IMR-90 (cell line): ENCODE measurements around the gene CA9. TPM values are rescaled to one million over a fixed set of nuclear protein-coding genes. Genes with fewer than 3 reads are reported as not detected.

Source experiments
- ATAC-seq: fragments of 200-7000 bp; cut with Tn5 transposase; 2 replicates; pipeline ENCODE4 v1.9.1; 2020; ENCODE audit warnings: low read depth, mild to moderate bottlenecking, moderate library complexity
- BruUV-seq: library from RNA; stranded (reverse); fragments of 400-500 nt; replicated peaks from 2 replicates; lab custom pipeline; 2021; lab: Mats Ljungman, UMichigan
- CTCF ChIA-PET: fragments of 300-600 bp; formaldehyde crosslinking; extraction: SDS; loops from one replicate; lab custom pipeline; 2021; ENCODE audit warnings: antibody characterized with exemption; lab: Yijun Ruan, JAX
- POLR2A ChIA-PET: fragments of 300-600 bp; sonication (Branson Sonifier 250); formaldehyde crosslinking; loops from one replicate; lab custom pipeline; 2022; ENCODE audit warnings: antibody characterized with exemption; ENCODE audit not compliant: unreplicated experiment; lab: Charles Lee
- DNase-seq: peaks from one replicate; pipeline ENCODE4 v3.0.0; 2013
- H2AFZ ChIP-seq: replicated peaks from 2 replicates; pipeline ENCODE3; 2013; ENCODE audit warnings: low read length, mild to moderate bottlenecking; ENCODE audit not compliant: poor library complexity
- H2AK5ac ChIP-seq: 2 replicates; pipeline ENCODE4 v1.6.1; 2013; ENCODE audit warnings: low read depth, low read length, inconsistent platforms
- H2AK9ac ChIP-seq: replicated peaks from 2 replicates; pipeline ENCODE3; 2013; ENCODE audit warnings: mild to moderate bottlenecking, low read depth, low read length, moderate library complexity; ENCODE audit not compliant: poor library complexity
- H2BK120ac ChIP-seq: 2 replicates; pipeline ENCODE4 v1.6.1; 2013; ENCODE audit warnings: low read depth, low read length, inconsistent platforms
- H2BK15ac ChIP-seq: 3 replicates; pipeline ENCODE4 v1.6.1; 2013; ENCODE audit warnings: low read depth, low read length, inconsistent platforms
- H2BK20ac ChIP-seq: 2 replicates; pipeline ENCODE4 v1.6.1; 2013; ENCODE audit warnings: low read depth, mild to moderate bottlenecking, inconsistent platforms, low read length, moderate library complexity
- H2BK5ac ChIP-seq: 2 replicates; pipeline ENCODE4 v1.6.1; 2013; ENCODE audit warnings: mild to moderate bottlenecking, low read depth, low read length, inconsistent platforms; ENCODE audit not compliant: poor library complexity, severe bottlenecking
- H3K14ac ChIP-seq: replicated peaks from 2 replicates; pipeline ENCODE4 v1.6.1; 2013; ENCODE audit warnings: low read depth, low read length, inconsistent platforms
- H3K18ac ChIP-seq: 2 replicates; pipeline ENCODE4 v1.6.1; 2013; ENCODE audit warnings: low read depth, low read length, control low read depth
- H3K23ac ChIP-seq: 2 replicates; pipeline ENCODE4 v1.6.1; 2013; ENCODE audit warnings: low read depth, low read length, inconsistent platforms
- H3K27ac ChIP-seq: 2 replicates; pipeline ENCODE4 v1.5.1; 2013; ENCODE audit warnings: mild to moderate bottlenecking, control low read depth, low read length; ENCODE audit not compliant: insufficient read depth
- H3K27me3 ChIP-seq: 2 replicates; pipeline ENCODE4 v1.6.1; 2013; ENCODE audit warnings: low read length; ENCODE audit not compliant: control insufficient read depth, insufficient read depth
- H3K36me3 ChIP-seq: 2 replicates; pipeline ENCODE4 v1.6.1; 2013; ENCODE audit warnings: low read length, mixed read lengths; ENCODE audit not compliant: control insufficient read depth, insufficient read depth
- H3K4ac ChIP-seq: 2 replicates; pipeline ENCODE4 v1.6.1; 2013; ENCODE audit warnings: low read depth, low read length, inconsistent platforms
- H3K4me1 ChIP-seq: 2 replicates; pipeline ENCODE4 v1.6.1; 2013; ENCODE audit warnings: low read length, mixed read lengths; ENCODE audit not compliant: control insufficient read depth, insufficient read depth
- H3K4me2 ChIP-seq: 2 replicates; pipeline ENCODE4 v1.6.1; 2013; ENCODE audit warnings: low read depth, mild to moderate bottlenecking, control low read depth, low read length, moderate library complexity
- H3K4me3 ChIP-seq: 2 replicates; pipeline ENCODE4 v1.5.1; 2013; ENCODE audit warnings: low read depth, mild to moderate bottlenecking, control low read depth, low read length, moderate library complexity; ENCODE audit not compliant: insufficient read depth
- H3K56ac ChIP-seq: 2 replicates; pipeline ENCODE4 v1.6.1; 2013; ENCODE audit warnings: low read length, inconsistent platforms; ENCODE audit not compliant: insufficient read depth; ENCODE audit errors: extremely low read depth
- H3K79me1 ChIP-seq, 2 experiments: 2 replicates each; pipeline ENCODE4 v1.6.1; 2013; ENCODE audit warnings: low read length in 2 of 2, inconsistent platforms in 1 of 2, low read depth in 1 of 2
- H3K9ac ChIP-seq: 2 replicates; pipeline ENCODE4 v1.6.1; 2013; ENCODE audit warnings: low read depth, low read length, control low read depth
- H3K9me1 ChIP-seq: 2 replicates; pipeline ENCODE4 v1.6.1; 2013; ENCODE audit warnings: low read length, inconsistent platforms; ENCODE audit not compliant: insufficient read depth
- H3K9me3 ChIP-seq: 2 replicates; pipeline ENCODE4 v1.6.1; 2013; ENCODE audit warnings: low read length; ENCODE audit not compliant: control insufficient read depth, insufficient read depth
- H4K20me1 ChIP-seq: 2 replicates; pipeline ENCODE4 v1.6.1; 2013; ENCODE audit warnings: low read length, inconsistent platforms; ENCODE audit not compliant: insufficient read depth
- H4K5ac ChIP-seq: 2 replicates; pipeline ENCODE4 v1.6.1; 2013; ENCODE audit warnings: mild to moderate bottlenecking, low read depth, low read length, control low read depth
- H4K8ac ChIP-seq, 2 experiments: 2 replicates each; pipeline ENCODE4 v1.6.1; 2013; ENCODE audit warnings: low read depth in 2 of 2, low read length in 2 of 2, control low read depth in 1 of 2, inconsistent platforms in 1 of 2
- H4K91ac ChIP-seq: 2 replicates; pipeline ENCODE4 v1.6.1; 2013; ENCODE audit warnings: low read depth, low read length, inconsistent platforms; ENCODE audit not compliant: insufficient read depth
- BHLHE40 ChIP-seq: fragments of 150-350 bp; IDR thresholded peaks from 2 replicates; pipeline ENCODE4 v1.6.1; 2016; ENCODE audit warnings: mild to moderate bottlenecking, low read depth, low read length
- CHD1 ChIP-seq: IDR thresholded peaks from 2 replicates; pipeline ENCODE4 v1.6.1; 2012; ENCODE audit warnings: low read depth, low read length, improper control_type of control experiment
- CTCF ChIP-seq: conservative IDR thresholded peaks from 2 replicates; pipeline ENCODE4 v1.5.1; 2012; ENCODE audit warnings: mild to moderate bottlenecking, low read depth, low read length, improper control_type of control experiment
- ELK1 ChIP-seq: fragments of 150-350 bp; IDR thresholded peaks from 2 replicates; pipeline ENCODE4 v1.6.1; 2016; ENCODE audit warnings: low read depth, mild to moderate bottlenecking, low read length, moderate library complexity, borderline replicate concordance
- FOS ChIP-seq: fragments of 150-350 bp; IDR thresholded peaks from 2 replicates; pipeline ENCODE4 v1.6.1; 2016; ENCODE audit warnings: low read depth, low read length
- MAZ ChIP-seq: IDR thresholded peaks from 2 replicates; pipeline ENCODE4 v1.6.1; 2012; ENCODE audit warnings: low read depth, mild to moderate bottlenecking, low read length, improper control_type of control experiment, moderate library complexity, borderline replicate concordance
- NFE2L2 ChIP-seq: fragments of 150-350 bp; IDR thresholded peaks from 2 replicates; pipeline ENCODE4 v1.6.1; 2016; ENCODE audit warnings: low read depth, mild to moderate bottlenecking, low read length
- POLR2A ChIP-seq: IDR thresholded peaks from 2 replicates; pipeline ENCODE4 v1.6.1; 2012; ENCODE audit warnings: mild to moderate bottlenecking, low read depth, low read length
- RAD21 ChIP-seq: IDR thresholded peaks from 2 replicates; pipeline ENCODE4 v1.6.1; 2012; ENCODE audit warnings: low read length, improper control_type of control experiment
- RCOR1 ChIP-seq: IDR thresholded peaks from 2 replicates; pipeline ENCODE4 v1.6.1; 2012; ENCODE audit warnings: mild to moderate bottlenecking, low read length, improper control_type of control experiment; ENCODE audit not compliant: insufficient replicate concordance
- RFX5 ChIP-seq: IDR thresholded peaks from 2 replicates; pipeline ENCODE4 v1.8.0; 2012; ENCODE audit warnings: low read depth, mild to moderate bottlenecking, low read length, moderate library complexity
- SMC3 ChIP-seq: fragments of 150-350 bp; IDR thresholded peaks from 2 replicates; pipeline ENCODE4 v1.6.1; 2016; ENCODE audit warnings: low read depth, mild to moderate bottlenecking, antibody characterized with exemption, low read length, moderate library complexity
- USF2 ChIP-seq: fragments of 150-350 bp; IDR thresholded peaks from 2 replicates; pipeline ENCODE4 v1.6.1; 2017; ENCODE audit warnings: mild to moderate bottlenecking, antibody characterized with exemption, low read length, low read depth
- WGBS, 2 experiments: methylation state at CpG; one replicate each; pipeline versions ENCODE4 v1.1.5 to v1.1.7; 2013; ENCODE audit warnings: missing lambda C conversion rate in 2 of 2; ENCODE audit not compliant: insufficient read length in 1 of 2; ENCODE audit errors: extremely low coverage in 2 of 2; 5-methylcytosine and 5-hydroxymethylcytosine counted together
- dilution Hi-C: fragments of 300-500 bp; cut with HindIII; formaldehyde crosslinking; loops from one replicate; pipeline ENCODE4 v1.14.3; 2018; ENCODE audit warnings: low sequenced_read_pairs; ENCODE audit not compliant: unreplicated experiment
- in situ Hi-C: fragments of 300-500 bp; cut with MboI; formaldehyde crosslinking; loops from 3 replicates; pipeline ENCODE4 v1.14.3; 2019; ENCODE audit warnings: low sequenced_read_pairs, inconsistent platforms, mixed read lengths
- intact Hi-C: fragments of 100-400 bp; cut with micrococcal nuclease; formaldehyde crosslinking; loops from 2 replicates; pipeline ENCODE4 v1.10.0; 2022
- polyA plus RNA-seq, 3 experiments: library from polyadenylated mRNA; depleted of rRNA; stranded (reverse); fragments of >200 nt; gene quantifications; 2 replicates each; pipeline ENCODE4 v1.2.3, GENCODE V29; 2012; ENCODE audit warnings: low replicate concordance in 1 of 3
- total RNA-seq: library from RNA; depleted of rRNA; stranded (reverse); fragments of >200 nt; gene quantifications from 2 replicates; pipeline ENCODE4 v1.2.3, GENCODE V29; 2012

The CA9 gene
- total and polyA plus RNA-seq, 2 of the 4 experiments (the other 2 are of a cell fraction), result 0.54 to 3.9 TPM

DNA sequence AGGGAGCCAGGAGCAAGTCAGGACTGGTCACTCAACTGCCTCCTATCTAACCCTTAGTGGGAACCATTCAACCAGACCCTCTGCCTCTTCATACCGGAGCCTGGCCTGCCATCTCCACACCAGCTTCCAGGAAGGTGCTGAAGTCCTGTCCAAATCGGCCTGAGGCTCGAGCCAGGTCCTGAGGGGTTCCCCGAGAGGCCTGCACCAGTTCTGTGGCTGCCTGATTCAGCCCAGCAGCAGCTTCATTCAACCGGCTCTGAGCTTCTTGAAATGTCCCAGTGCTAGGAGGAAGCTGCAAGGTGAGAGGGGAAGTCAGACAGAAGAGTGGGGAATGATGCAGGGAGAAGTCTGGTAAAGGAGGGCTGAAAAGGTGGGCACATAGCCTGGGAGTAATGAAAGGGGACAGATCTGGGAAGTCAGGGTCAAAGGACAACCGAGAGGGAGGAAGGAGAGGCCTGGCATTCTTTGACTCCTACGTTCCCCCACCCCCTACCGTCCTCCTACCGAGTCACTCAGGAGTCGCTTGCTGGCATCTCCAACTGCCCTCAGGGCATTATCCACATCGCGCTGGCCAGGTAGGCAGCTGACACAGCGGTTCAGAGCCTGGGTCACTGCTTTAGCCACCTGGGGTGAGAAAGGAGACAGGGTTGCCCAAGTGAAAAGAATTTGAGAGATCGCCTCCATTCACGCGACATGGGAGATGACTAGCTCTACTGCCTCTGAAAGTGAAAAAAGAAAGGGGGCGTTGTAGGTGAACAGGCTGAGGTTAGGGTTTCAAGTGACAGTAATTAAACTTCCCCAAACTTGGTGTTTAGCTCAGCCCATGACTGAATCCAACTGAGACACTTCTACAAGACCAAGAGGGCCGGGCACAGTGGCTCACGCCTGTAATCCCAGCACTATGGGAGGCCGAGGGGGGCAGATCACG, 38.0 kb downstream of the CA9 start:
- Histone ChIP-seq H3K56ac (no peak overlapping the region), H3K23ac (no peak overlapping the region), H4K20me1 (peaks cover 20% of the 10 kb centered on the region), H3K4me2 (no peak overlapping the region), H2BK120ac (no peak overlapping the region), H2BK15ac (no peak overlapping the region), H3K9ac (no peak overlapping the region), H3K79me1 (peaks cover 36 to 64% of the 10 kb centered on the region in 2 experiments), H3K9me1 (no peaks in the 10 kb centered on the region; the same call in none of the 2 replicates), H3K4me1 (no peaks in the 10 kb centered on the region), H3K18ac (no peak overlapping the region), H3K14ac (no peak overlapping the region), H3K4me3 (no peak overlapping the region), H3K4ac (no peak overlapping the region), H3K36me3 (peaks cover 82% of the 10 kb centered on the region), H4K8ac (no peak overlapping the region), H2AK5ac (no peak overlapping the region), H3K9me3 (no peaks in the 10 kb centered on the region), H2AK9ac (no peak overlapping the region), H2AFZ (no peak overlapping the region), H2BK20ac (no peak overlapping the region), H3K27ac (no peak overlapping the region), H2BK5ac (no peak overlapping the region), H4K5ac (no peak overlapping the region), H3K27me3 (no peaks in the 10 kb centered on the region), H4K91ac (no peak overlapping the region)
- intact Hi-C loops, result no loop called here
- CTCF ChIA-PET, result interaction anchor here (0.7 to 1.5 kb wide), 3 partner anchors 15 to 53 kb away, joined by 3 to 4 read pairs (median 3); partner anchors contain the start of genes CCDC107 and RMRP
- POLR2A ChIA-PET, result no interaction called here
- ATAC-seq, result no peak
- BruUV-seq, result no TSS peak
- TF ChIP-seq POLR2A (no peak), USF2 (no peak), ELK1 (no peak), NFE2L2 (no peak), RFX5 (no peak), MAZ (no peak), FOS (no peak), SMC3 (no peak), CHD1 (no peak), BHLHE40 (no peak), RCOR1 (no peak), CTCF (no peak), RAD21 (no peak)
- dilution Hi-C loops, result no loop called here
- DNase-seq, result no peak
- in situ Hi-C loops, result no loop called here
- 100% methylated on average over 3 of the region's 21 CpGs; no CpG with 5 or more reads in 1 of the 2 experiments for WGBS, 2 experiments
